ENCODE results near the gene CCDC150.

The CCDC150 gene

GRCh38 chr2:196655761-196656160 lies 16.2 kb downstream of the CCDC150 start:
- no peaks in the 10 kb centered on the region for H4K20me1 ChIP-seq (ENCODE audit: low read depth, low read length)
- no peak overlapping the region for H3K4me2 ChIP-seq (ENCODE audit: low read depth, low read length, poor library complexity, severe bottlenecking)
- H3K27me3 ChIP-seq (ENCODE audit: low read length) = no peaks in the 10 kb centered on the region
- H3K9ac ChIP-seq (ENCODE audit: low read length) = no peak overlapping the region
- no peaks in the 10 kb centered on the region for H3F3A ChIP-seq (ENCODE audit: insufficient read depth)
- no peak for TF ChIP-seq CTCF (IDR thresholded peaks at IDR 0.05; ENCODE audit: insufficient read depth, low read length, poor library complexity, severe bottlenecking)
- TF ChIP-seq EZH2phosphoT487 (conservative IDR thresholded peaks at IDR 0.05; ENCODE audit: low read length) = no peak
- no peak overlapping the region for H3K27ac ChIP-seq (ENCODE audit: low read depth, low read length)
- peaks cover 36% of the 10 kb centered on the region for H3K36me3 ChIP-seq (ENCODE audit: low read length)
- no peak overlapping the region for H2AFZ ChIP-seq (ENCODE audit: low read depth, low read length, severe bottlenecking)
- H3K9me3 ChIP-seq (ENCODE audit: insufficient read depth, low read length) = peaks cover 28% of the 10 kb centered on the region; the same call in 1 of the 2 replicates
- H3K9me2 ChIP-seq (replicated peaks; ENCODE audit: insufficient read depth, low read length) = no peaks in the 10 kb centered on the region
- peaks cover 36% of the 10 kb centered on the region for H3K79me2 ChIP-seq (ENCODE audit: insufficient read depth, low read length)
- H3K4me3 ChIP-seq (ENCODE audit: insufficient read depth, low read length, poor library complexity, severe bottlenecking) = no peak overlapping the region

- no peak overlapping the region for H3K4me3 ChIP-seq (ENCODE audit: insufficient read depth, low read length, poor library complexity, severe bottlenecking)
- H3K9me2 ChIP-seq (replicated peaks; ENCODE audit: insufficient read depth, low read length) = no peaks in the 10 kb centered on the region
- no peak overlapping the region for H3K27ac ChIP-seq (ENCODE audit: low read depth, low read length)
- H3K4me2 ChIP-seq (ENCODE audit: low read depth, low read length, poor library complexity, severe bottlenecking) = no peak overlapping the region
- H3K9me3 ChIP-seq (ENCODE audit: insufficient read depth, low read length) = peaks cover 12% of the 10 kb centered on the region; the same call in 1 of the 2 replicates
- peaks cover 20% of the 10 kb centered on the region for H3K79me2 ChIP-seq (ENCODE audit: insufficient read depth, low read length)
- peaks cover 23% of the 10 kb centered on the region for H3K36me3 ChIP-seq (ENCODE audit: low read length)
- TF ChIP-seq CTCF (IDR thresholded peaks at IDR 0.05; ENCODE audit: insufficient read depth, low read length, poor library complexity, severe bottlenecking) (no peak), EZH2phosphoT487 (conservative IDR thresholded peaks at IDR 0.05; ENCODE audit: low read length) (no peak)
- H2AFZ ChIP-seq (ENCODE audit: low read depth, low read length, severe bottlenecking) = no peak overlapping the region
- no peaks in the 10 kb centered on the region for H4K20me1 ChIP-seq (ENCODE audit: low read depth, low read length)
- no peaks in the 10 kb centered on the region for H3F3A ChIP-seq (ENCODE audit: insufficient read depth)
- no peaks in the 10 kb centered on the region for H3K27me3 ChIP-seq (ENCODE audit: low read length)
- H3K9ac ChIP-seq (ENCODE audit: low read length) = no peak overlapping the region
Measured at GRCh38 chr2:196657333-196657732, 17.8 kb downstream of the CCDC150 start.

- Histone ChIP-seq H3K4me2 (ENCODE audit: low read depth, low read length, poor library complexity, severe bottlenecking) (no peak overlapping the region), H3K9me3 (ENCODE audit: insufficient read depth, low read length) (no peaks in the 10 kb centered on the region), H3K27me3 (ENCODE audit: low read length) (no peaks in the 10 kb centered on the region), H3K4me3 (ENCODE audit: insufficient read depth, low read length, poor library complexity, severe bottlenecking) (no peak overlapping the region), H4K20me1 (ENCODE audit: low read depth, low read length) (no peaks in the 10 kb centered on the region), H3K27ac (ENCODE audit: low read depth, low read length) (no peak overlapping the region), H3K9ac (ENCODE audit: low read length) (no peak overlapping the region), H3K9me2 (replicated peaks; ENCODE audit: insufficient read depth, low read length) (no peaks in the 10 kb centered on the region), H2AFZ (ENCODE audit: low read depth, low read length, severe bottlenecking) (no peak overlapping the region), H3F3A (ENCODE audit: insufficient read depth) (no peaks in the 10 kb centered on the region), H3K79me2 (ENCODE audit: insufficient read depth, low read length) (peaks cover 5% of the 10 kb centered on the region; the same call in 1 of the 2 replicates), H3K36me3 (ENCODE audit: low read length) (peaks cover 7% of the 10 kb centered on the region; the same call in 1 of the 2 replicates)
- no peak for TF ChIP-seq EZH2phosphoT487 (conservative IDR thresholded peaks at IDR 0.05; ENCODE audit: low read length)
- no peak for TF ChIP-seq CTCF (IDR thresholded peaks at IDR 0.05; ENCODE audit: insufficient read depth, low read length, poor library complexity, severe bottlenecking)
Measured at GRCh38 chr2:196659844-196660243, 20.3 kb downstream of the CCDC150 start.
